H1 (cell line): ENCODE data around the gene ADAMTS3. TPM values are rescaled to one million over a fixed set of nuclear protein-coding genes. Genes with fewer than 3 reads are reported as not detected.

Experiments used
- CTCF ChIA-PET: fragments of 300-600 bp; sonication (Branson Sonifier 250); formaldehyde crosslinking; loops from one replicate; lab custom pipeline; 2021; ENCODE audit not compliant: partially characterized antibody; lab: Charles Lee
- POLR2A ChIA-PET: fragments of 300-600 bp; sonication (Branson Sonifier 250); formaldehyde crosslinking; loops from one replicate; lab custom pipeline; 2021; ENCODE audit warnings: inconsistent platforms; ENCODE audit not compliant: partially characterized antibody; lab: Charles Lee
- DNase-seq, 2 experiments: peaks; one replicate each; pipeline versions ENCODE4 v3.0.0 to v3.0.0-alpha.2; 2010 to 2022; ENCODE audit warnings: low spot score in 2 of 2, low read depth in 1 of 2, mixed read lengths in 1 of 2
- FAIRE-seq: peaks from 2 replicates; lab custom pipeline; 2011; peaks lifted over from hg19 to GRCh38; lab: Jason Lieb, UNC
- H2AFZ ChIP-seq: 2 replicates; pipeline ENCODE4 v1.8.1; 2012; ENCODE audit warnings: low read length, inconsistent platforms
- H2AK5ac ChIP-seq: 2 replicates; pipeline ENCODE4 v1.6.1; 2013; ENCODE audit warnings: low read depth, low read length
- H2BK120ac ChIP-seq: replicated peaks from 2 replicates; pipeline ENCODE3; 2013; ENCODE audit warnings: low read depth, low read length, inconsistent platforms
- H2BK12ac ChIP-seq: 2 replicates; pipeline ENCODE4 v1.6.1; 2013; ENCODE audit warnings: low read depth, low read length
- H2BK15ac ChIP-seq: 2 replicates; pipeline ENCODE4 v1.6.1; 2013; ENCODE audit warnings: low read length
- H2BK20ac ChIP-seq: 2 replicates; pipeline ENCODE4 v1.6.1; 2013; ENCODE audit warnings: low read length
- H2BK5ac ChIP-seq: 2 replicates; pipeline ENCODE4 v1.6.1; 2013; ENCODE audit warnings: low read depth, low read length
- H3K14ac ChIP-seq: 2 replicates; pipeline ENCODE4 v1.6.1; 2013; ENCODE audit warnings: inconsistent platforms; ENCODE audit not compliant: insufficient read length
- H3K18ac ChIP-seq: 2 replicates; pipeline ENCODE4 v1.6.1; 2013; ENCODE audit warnings: low read length; ENCODE audit errors: extremely low read depth
- H3K23ac ChIP-seq: 2 replicates; pipeline ENCODE4 v1.6.1; 2013; ENCODE audit warnings: inconsistent platforms; ENCODE audit not compliant: insufficient read length
- H3K23me2 ChIP-seq: 2 replicates; pipeline ENCODE4 v1.6.1; 2013; ENCODE audit warnings: low read depth, low read length
- H3K27ac ChIP-seq: 2 replicates; pipeline ENCODE4 v1.6.1; 2011; ENCODE audit warnings: low read depth, low read length, inconsistent platforms
- H3K27me3 ChIP-seq, 4 experiments: replicated peaks in 1 of 4; 1 replicate in 1 of 4; 2 replicates in 3 of 4; pipeline versions ENCODE4 v1.6.1 to v1.8.1; 2011 to 2013; ENCODE audit warnings: low read length in 3 of 4, mild to moderate bottlenecking in 3 of 4, inconsistent platforms in 2 of 4, mixed read lengths in 2 of 4, moderate library complexity in 1 of 4; ENCODE audit not compliant: control insufficient read depth in 3 of 4, insufficient read depth in 3 of 4; ENCODE audit errors: extremely low read depth in 1 of 4
- H3K36me3 ChIP-seq, 4 experiments: 2 replicates each; pipeline versions ENCODE4 v1.6.1 to v1.8.1; 2011 to 2013; ENCODE audit warnings: mild to moderate bottlenecking in 4 of 4, low read length in 3 of 4, moderate library complexity in 2 of 4, control low read depth in 1 of 4, inconsistent platforms in 1 of 4; ENCODE audit not compliant: insufficient read depth in 4 of 4, control insufficient read depth in 2 of 4
- H3K4ac ChIP-seq: replicated peaks from 2 replicates; pipeline ENCODE3; 2013; ENCODE audit warnings: low read length, low read depth, mixed read lengths, inconsistent platforms; ENCODE audit not compliant: insufficient read length
- H3K4me1 ChIP-seq, 4 experiments: replicated peaks in 1 of 4; 1 replicate in 1 of 4; 2 replicates in 3 of 4; pipeline versions ENCODE4 v1.6.1 to v1.8.1; 2011 to 2013; ENCODE audit warnings: low read length in 3 of 4, inconsistent platforms in 2 of 4, mixed read lengths in 1 of 4; ENCODE audit not compliant: insufficient read depth in 4 of 4, control insufficient read depth in 3 of 4
- H3K4me2 ChIP-seq, 2 experiments: 2 replicates each; pipeline versions ENCODE4 v1.6.1 to v1.8.1; 2011 to 2013; ENCODE audit warnings: low read depth in 2 of 2, low read length in 2 of 2, control low read depth in 1 of 2, inconsistent platforms in 1 of 2, mild to moderate bottlenecking in 1 of 2; ENCODE audit not compliant: insufficient read depth in 1 of 2
- H3K4me3 ChIP-seq, 4 experiments: fragments of 200-600, 300-600 bp in 1 of 4; sonication (generic), shearing (Covaris generic), sonication (Bioruptor Twin) in 1 of 4; 2 replicates each; pipeline versions ENCODE4 v1.5.1 to v1.8.1; 2011 to 2016; ENCODE audit warnings: low read length in 4 of 4, low read depth in 3 of 4, control low read depth in 2 of 4, inconsistent platforms in 2 of 4, mild to moderate bottlenecking in 2 of 4, mixed read lengths in 1 of 4, moderate library complexity in 1 of 4; ENCODE audit not compliant: insufficient read depth in 2 of 4; ENCODE audit errors: extremely low read depth in 1 of 4
- H3K56ac ChIP-seq: replicated peaks from 2 replicates; pipeline ENCODE3; 2013; ENCODE audit warnings: low read depth, mild to moderate bottlenecking, mixed read lengths, low read length, inconsistent platforms; ENCODE audit not compliant: insufficient read length
- H3K79me1 ChIP-seq: 2 replicates; pipeline ENCODE4 v1.6.1; 2013; ENCODE audit warnings: low read depth, low read length, control low read depth
- H3K79me2 ChIP-seq, 2 experiments: 2 replicates each; pipeline versions ENCODE4 v1.6.1 to v1.8.1; 2012 to 2013; ENCODE audit warnings: low read length in 2 of 2, mild to moderate bottlenecking in 2 of 2, inconsistent platforms in 1 of 2; ENCODE audit not compliant: insufficient read depth in 2 of 2, control insufficient read depth in 1 of 2
- H3K9ac ChIP-seq, 4 experiments: replicated peaks in 1 of 4; 1 replicate in 1 of 4; 2 replicates in 3 of 4; pipeline versions ENCODE4 v1.6.1 to v1.8.1; 2011 to 2013; ENCODE audit warnings: low read depth in 3 of 4, low read length in 3 of 4, control low read depth in 2 of 4, mild to moderate bottlenecking in 2 of 4, moderate library complexity in 2 of 4, inconsistent platforms in 1 of 4; ENCODE audit errors: extremely low read depth in 1 of 4
- H3K9me3 ChIP-seq, 2 experiments: 2 replicates each; pipeline versions ENCODE4 v1.6.1 to v1.8.1; 2012 to 2013; ENCODE audit warnings: mild to moderate bottlenecking in 2 of 2, moderate library complexity in 2 of 2, control low read depth in 1 of 2, inconsistent platforms in 1 of 2, low read depth in 1 of 2, low read length in 1 of 2, mixed read lengths in 1 of 2; ENCODE audit not compliant: insufficient read depth in 2 of 2
- H4K20me1 ChIP-seq, 2 experiments: replicated peaks in 1 of 2; 2 replicates each; pipeline versions ENCODE3 to v1.8.1; 2011 to 2013; ENCODE audit warnings: inconsistent platforms in 2 of 2, low read length in 2 of 2, mild to moderate bottlenecking in 1 of 2; ENCODE audit not compliant: insufficient read depth in 2 of 2, control insufficient read depth in 1 of 2
- H4K5ac ChIP-seq: 2 replicates; pipeline ENCODE4 v1.6.1; 2013; ENCODE audit warnings: low read length, low read depth, mixed read lengths, inconsistent platforms; ENCODE audit not compliant: insufficient read length
- H4K8ac ChIP-seq: 2 replicates; pipeline ENCODE4 v1.8.0; 2013; ENCODE audit warnings: mild to moderate bottlenecking, moderate library complexity, low read length, inconsistent platforms; ENCODE audit not compliant: insufficient read depth; ENCODE audit errors: extremely low read depth
- H4K91ac ChIP-seq: replicated peaks from 2 replicates; pipeline ENCODE3; 2013; ENCODE audit warnings: low read length, mixed read lengths, inconsistent platforms; ENCODE audit not compliant: insufficient read length
- NANOG ChIP-seq: IDR thresholded peaks from 2 replicates; pipeline ENCODE4 v1.6.1; 2011; ENCODE audit warnings: low read length, low read depth, mild to moderate bottlenecking, inconsistent platforms; ENCODE audit not compliant: insufficient read depth, poor library complexity, severe bottlenecking
- SP4 ChIP-seq: IDR thresholded peaks from 2 replicates; pipeline ENCODE4 v1.6.1; 2012; ENCODE audit warnings: low read length, inconsistent platforms
- SUZ12 ChIP-seq: fragments of 200-600 bp; sonication (generic); IDR thresholded peaks from 2 replicates; pipeline ENCODE4 v1.6.1; 2012; ENCODE audit warnings: mild to moderate bottlenecking, inconsistent platforms, low read length, moderate library complexity, mixed read lengths
- WGBS, 2 experiments: shearing (Covaris generic) in 1 of 2; methylation state at CpG; one replicate each; pipeline versions ENCODE4 v1.1.6 to v1.1.7; 2013 to 2015; ENCODE audit warnings: low lambda C conversion rate in 2 of 2, mixed read lengths in 2 of 2, inconsistent platforms in 1 of 2, low coverage in 1 of 2, missing lambda C conversion rate in 1 of 2; ENCODE audit not compliant: insufficient replicate concordance in 2 of 2, insufficient coverage in 1 of 2, insufficient read length in 1 of 2; ENCODE audit errors: extremely low coverage in 1 of 2, missing lambda C conversion rate in 1 of 2; 5-methylcytosine and 5-hydroxymethylcytosine counted together
- polyA plus RNA-seq, 7 experiments: library from polyadenylated mRNA; depleted of rRNA in 3 of 7; stranded (reverse) in 5 of 7; unstranded in 2 of 7; fragments of >200 nt in 5 of 7; fragments of 200-250 nt in 2 of 7; gene quantifications; 1 replicate in 5 of 7; 2 replicates in 1 of 7; 4 replicates in 1 of 7; pipeline versions ENCODE4 v1.2.1 to v1.2.3, GENCODE V29; 2011 to 2013; ENCODE audit warnings: missing spikeins in 2 of 7, mixed read lengths in 2 of 7
- total RNA-seq: library from RNA; stranded (reverse); fragmentation: NEBNext Ultra II Directional; extraction: Animal tissue kit (Norgen Biotek cat#: 25700); gene quantifications from 2 replicates; pipeline ENCODE4 v1.2.1, GENCODE V29; 2021

ADAMTS3 gene
- total and polyA plus RNA-seq, 2 of the 8 experiments (the other 6 are each of a cell fraction or from before 2014, with no cell fraction given), result 1.3 to 3.4 TPM

DNA sequence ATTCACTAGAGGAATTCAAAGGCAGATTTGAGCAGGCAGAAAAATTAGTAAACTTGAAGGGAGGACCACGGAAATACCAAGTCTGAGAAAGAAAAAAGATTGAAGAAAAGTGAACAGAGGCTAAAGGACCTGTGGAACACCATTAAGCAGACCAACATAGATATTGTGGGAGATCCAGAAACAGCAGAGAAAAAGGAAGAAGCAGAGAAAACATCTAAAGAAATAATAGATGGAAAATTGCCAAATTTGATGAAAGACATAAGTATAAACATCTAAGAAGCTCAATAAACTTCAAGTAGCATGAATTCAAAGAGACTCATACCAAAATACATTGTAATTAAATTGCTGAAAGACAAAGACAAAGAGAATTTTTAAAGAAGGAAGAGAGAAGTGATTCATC, 31.0 kb downstream of the ADAMTS3 start:
- Histone ChIP-seq H4K91ac (no peak overlapping the region), H3K79me1 (no peaks in the 10 kb centered on the region), H4K5ac (no peak overlapping the region), H3K9me3 (peaks cover 0 to 8% of the 10 kb centered on the region in 2 experiments; a peak in 2 of 4 replicates), H3K4me3 (no peak overlapping the region), H2AFZ (no peak overlapping the region)
- CTCF ChIA-PET, result interaction anchor here (1.1 kb wide), 1 partner anchor 11 kb away, joined by 3 read pairs; no protein-coding TSS in a partner anchor
- TF ChIP-seq SP4 (no peak), NANOG (no peak), SUZ12 (no peak)
- TF ChIP-seq, all 59 proteins: peak for 0
- Histone ChIP-seq H4K8ac (no peak overlapping the region), H3K36me3 (no peaks in the 10 kb centered on the region), H3K18ac (no peak overlapping the region), H3K9ac (no peak overlapping the region), H3K79me2 (no peaks in the 10 kb centered on the region), H4K20me1 (no peaks in the 10 kb centered on the region), H2BK12ac (no peak overlapping the region), H2BK5ac (no peak overlapping the region), H3K4me2 (no peak overlapping the region), H2BK120ac (no peak overlapping the region), H3K14ac (no peak overlapping the region), H3K4me1 (no peaks in the 10 kb centered on the region), H2BK20ac (no peak overlapping the region), H3K4ac (no peak overlapping the region), H3K23ac (no peak overlapping the region), H3K56ac (no peak overlapping the region), H3K23me2 (no peaks in the 10 kb centered on the region), H2AK5ac (no peak overlapping the region), H3K27ac (no peak overlapping the region), H3K27me3 (no peaks in the 10 kb centered on the region), H2BK15ac (no peak overlapping the region)
- whole genome bisulfite sequencing, 2 experiments, result 91% methylated on average over 1 of the region's 1 CpG; no CpG with 5 or more reads in 1 of the 2 experiments
- POLR2A ChIA-PET, result no interaction called here
- no peak for DNase-seq
- no peak for FAIRE-seq
